ENCODE data around the gene PRPF19.

The PRPF19 gene

GRCh38 chr11:60849641-60850520 is 56.5 kb downstream of the PRPF19 start:
- H3K9me2 ChIP-seq (replicated peaks; ENCODE audit: control insufficient read depth, low read length), result no peaks in the 10 kb centered on the region
- no peaks in the 10 kb centered on the region for H4K20me1 ChIP-seq (ENCODE audit: control insufficient read depth, insufficient read depth, low read depth, low read length)
- no peaks in the 10 kb centered on the region for H3F3A ChIP-seq (ENCODE audit: control insufficient read depth, insufficient read depth)
- H3K27ac ChIP-seq (ENCODE audit: low read depth, low read length), result no peak overlapping the region
- H3K4me1 ChIP-seq (ENCODE audit: control insufficient read depth, low read length), result peaks cover 10% of the 10 kb centered on the region
- peaks cover 64% of the 10 kb centered on the region for H3K36me3 ChIP-seq (ENCODE audit: control insufficient read depth, low read length)
- no peak overlapping the region for H3K4me2 ChIP-seq (ENCODE audit: low read length)
- no peaks in the 10 kb centered on the region for H3K27me3 ChIP-seq (ENCODE audit: control insufficient read depth, low read length)
- no peak overlapping the region for H3K4me3 ChIP-seq (ENCODE audit: low read length)
- peaks cover 28% of the 10 kb centered on the region for H3K79me2 ChIP-seq (ENCODE audit: control insufficient read depth, low read length)
- TF ChIP-seq EZH2phosphoT487 (IDR thresholded peaks at IDR 0.05; ENCODE audit: borderline replicate concordance, low read length), result no peak
- no peak for TF ChIP-seq CTCF (IDR thresholded peaks at IDR 0.05; ENCODE audit: low read depth, low read length, poor library complexity, severe bottlenecking)
- H3K9me3 ChIP-seq (ENCODE audit: control insufficient read depth, insufficient read depth, low read length), result no peaks in the 10 kb centered on the region

GRCh38 chr11:60848714-60849151 is 57.7 kb downstream of the PRPF19 start:
- Histone ChIP-seq H3K79me2 (ENCODE audit: control insufficient read depth, low read length) (peaks cover 40% of the 10 kb centered on the region), H3K27ac (ENCODE audit: low read depth, low read length) (no peak overlapping the region), H3K9me3 (ENCODE audit: control insufficient read depth, insufficient read depth, low read length) (no peaks in the 10 kb centered on the region), H4K20me1 (ENCODE audit: control insufficient read depth, insufficient read depth, low read depth, low read length) (0 out of 2 replicates have a peak, but pooled peaks cover 2% of the 10 kb centered on the region), H3K36me3 (ENCODE audit: control insufficient read depth, low read length) (peaks cover 76% of the 10 kb centered on the region), H3K4me3 (ENCODE audit: low read length) (no peak overlapping the region), H3K4me1 (ENCODE audit: control insufficient read depth, low read length) (peaks cover 22% of the 10 kb centered on the region), H3K27me3 (ENCODE audit: control insufficient read depth, low read length) (no peaks in the 10 kb centered on the region), H3K9me2 (replicated peaks; ENCODE audit: control insufficient read depth, low read length) (no peaks in the 10 kb centered on the region), H3F3A (ENCODE audit: control insufficient read depth, insufficient read depth) (no peaks in the 10 kb centered on the region), H3K4me2 (ENCODE audit: low read length) (no peak overlapping the region)
- TF ChIP-seq EZH2phosphoT487 (IDR thresholded peaks at IDR 0.05; ENCODE audit: borderline replicate concordance, low read length) (no peak), CTCF (IDR thresholded peaks at IDR 0.05; ENCODE audit: low read depth, low read length, poor library complexity, severe bottlenecking) (no peak)

GRCh38 chr11:60847896-60848295 is 58.5 kb downstream of the PRPF19 start:
- Histone ChIP-seq H4K20me1 (ENCODE audit: control insufficient read depth, insufficient read depth, low read depth, low read length) (peaks cover 6% of the 10 kb centered on the region; the same call in 1 of the 2 replicates), H3K36me3 (ENCODE audit: control insufficient read depth, low read length) (peaks cover 79% of the 10 kb centered on the region), H3K4me3 (ENCODE audit: low read length) (no peak overlapping the region), H3K9me2 (replicated peaks; ENCODE audit: control insufficient read depth, low read length) (no peaks in the 10 kb centered on the region), H3K4me1 (ENCODE audit: control insufficient read depth, low read length) (peaks cover 23% of the 10 kb centered on the region), H3K4me2 (ENCODE audit: low read length) (no peak overlapping the region), H3K27me3 (ENCODE audit: control insufficient read depth, low read length) (no peaks in the 10 kb centered on the region), H3K27ac (ENCODE audit: low read depth, low read length) (no peak overlapping the region), H3K79me2 (ENCODE audit: control insufficient read depth, low read length) (peaks cover 48% of the 10 kb centered on the region), H3F3A (ENCODE audit: control insufficient read depth, insufficient read depth) (no peaks in the 10 kb centered on the region), H3K9me3 (ENCODE audit: control insufficient read depth, insufficient read depth, low read length) (no peaks in the 10 kb centered on the region)
- no peak for TF ChIP-seq CTCF (IDR thresholded peaks at IDR 0.05; ENCODE audit: low read depth, low read length, poor library complexity, severe bottlenecking)
